Aorta (tissue), 5 donors: ENCODE measurements around the gene COLEC11. TPM values are rescaled to one million over a fixed set of nuclear protein-coding genes. Genes with fewer than 3 reads are reported as not detected.

Experiments used
- ATAC-seq: fragments of 200-7000 bp; cut with Tn5 transposase; one replicate; pipeline ENCODE4 v1.9.1; 2022; ENCODE audit warnings: moderate library complexity; ENCODE audit not compliant: low FRiP score
- DNase-seq, 2 donors: peaks; one replicate each; pipeline ENCODE4 v3.0.0-alpha.2; 2020
- H3K27ac ChIP-seq, 2 donors: one replicate each; pipeline ENCODE4 v1.5.1; 2013; ENCODE audit warnings: low read length in 2 of 2, mild to moderate bottlenecking in 2 of 2, moderate library complexity in 2 of 2, control low read depth in 1 of 2, inconsistent platforms in 1 of 2, low read depth in 1 of 2
- H3K27me3 ChIP-seq, 2 donors: one replicate each; pipeline ENCODE4 v1.6.1; 2013; ENCODE audit warnings: control low read depth in 1 of 2, low read length in 1 of 2, mild to moderate bottlenecking in 1 of 2, moderate library complexity in 1 of 2; ENCODE audit not compliant: insufficient read depth in 2 of 2, control insufficient read depth in 1 of 2
- H3K36me3 ChIP-seq, 2 donors: one replicate each; pipeline ENCODE4 v1.6.1; 2013; ENCODE audit warnings: control low read depth in 1 of 2, low read length in 1 of 2, mild to moderate bottlenecking in 1 of 2; ENCODE audit not compliant: insufficient read depth in 2 of 2, control insufficient read depth in 1 of 2
- H3K4me1 ChIP-seq, 2 donors: one replicate each; pipeline ENCODE4 v1.6.1; 2013; ENCODE audit warnings: low read length in 2 of 2, control low read depth in 1 of 2, mild to moderate bottlenecking in 1 of 2, moderate library complexity in 1 of 2; ENCODE audit not compliant: insufficient read depth in 2 of 2, control insufficient read depth in 1 of 2
- H3K4me3 ChIP-seq, 2 donors: one replicate each; pipeline ENCODE4 v1.5.1; 2013; ENCODE audit warnings: low read length in 2 of 2, control low read depth in 1 of 2, mild to moderate bottlenecking in 1 of 2
- H3K9me3 ChIP-seq: one replicate; pipeline ENCODE4 v1.6.1; 2013; ENCODE audit warnings: mild to moderate bottlenecking, low read length; ENCODE audit not compliant: control insufficient read depth
- WGBS, 2 donors: extraction: QIAGEN DNeasy Blood & Tissue Kit; methylation state at CpG; one replicate each; pipeline ENCODE4 v1.1.7; 2013; 5-methylcytosine and 5-hydroxymethylcytosine counted together
- intact Hi-C, 2 donors: fragments of 100-400 bp; cut with DNase I; formaldehyde crosslinking; loops; one replicate each; pipeline versions ENCODE4 v1.14.2 to v1.15.0; 2022
- polyA plus RNA-seq, 2 donors: library from polyadenylated mRNA; stranded (reverse); fragments of 200-250 nt; gene quantifications; one replicate each; pipeline ENCODE4 v1.2.3, GENCODE V29; 2013
- total RNA-seq, 2 donors: library from RNA; stranded (reverse); fragmentation: NEBNext Ultra II Directional; extraction: Animal tissue kit (Norgen Biotek cat#: 25700); gene quantifications; one replicate each; pipeline ENCODE4 v1.2.1, GENCODE V29; 2021
- donor health status: healthy with polysubstance abuse.
- donor health status: Bipolar disorder and iron deficiency.
- donor health status: DM: no; HTN: no; CAD: no.
- donor health status: DM: no; HTN: no; CAD: no.
- donor health status: DM: yes; HTN: yes; CAD: no.

Gene COLEC11
- total and polyA plus RNA-seq, 4 donors: 1.4 to 33.2 (median 16.5) TPM

DNA sequence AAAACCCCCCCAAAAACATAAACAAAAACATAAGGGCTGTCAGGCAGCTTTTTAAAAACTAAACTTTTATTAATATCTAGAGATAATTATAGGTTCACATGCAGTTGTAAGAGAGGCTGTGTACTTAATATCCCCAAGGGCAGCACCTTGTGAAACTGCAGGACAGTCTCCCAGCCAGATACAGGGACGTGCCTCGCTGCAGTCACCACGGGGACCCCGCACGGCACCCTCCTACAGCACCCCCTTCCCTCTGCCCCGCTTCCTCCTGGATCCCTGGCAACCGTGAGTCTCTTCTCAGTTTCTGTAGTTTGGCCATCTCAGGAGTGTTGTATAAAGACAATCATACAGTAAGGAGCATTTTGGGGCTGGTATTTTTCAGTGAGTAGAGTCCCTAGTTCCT, 6.8 kb upstream of the COLEC11 start:
- H3K27me3 ChIP-seq: no peaks in the 10 kb centered on the region
- H3K9me3 ChIP-seq: no peaks in the 10 kb centered on the region
- no peak overlapping the region for H3K4me3 ChIP-seq
- no peak overlapping the region for H3K27ac ChIP-seq
- no peaks in the 10 kb centered on the region for H3K36me3 ChIP-seq
- intact Hi-C loops: no loop called here
- DNase-seq: no peak
- H3K4me1 ChIP-seq: no peaks in the 10 kb centered on the region
- WGBS, 2 donors: 86 to 88% methylated on average over 7 of the region's 7 CpGs
- ATAC-seq: no peak

- no peak overlapping the region for H3K4me3 ChIP-seq
- no peak for ATAC-seq
- WGBS, 2 donors: 93% methylated on average over 11 of the region's 11 CpGs
- H3K9me3 ChIP-seq: no peaks in the 10 kb centered on the region
- DNase-seq: peak in 1 of 2 donors; percentile 36
- no peaks in the 10 kb centered on the region for H3K27me3 ChIP-seq
- H3K27ac ChIP-seq: no peak overlapping the region
- no peaks in the 10 kb centered on the region for H3K36me3 ChIP-seq
- intact Hi-C loops: no loop called here
- H3K4me1 ChIP-seq: no peaks in the 10 kb centered on the region
Observed at GRCh38 chr2:3589086-3589485, 5.8 kb upstream of the COLEC11 start.

DNA sequence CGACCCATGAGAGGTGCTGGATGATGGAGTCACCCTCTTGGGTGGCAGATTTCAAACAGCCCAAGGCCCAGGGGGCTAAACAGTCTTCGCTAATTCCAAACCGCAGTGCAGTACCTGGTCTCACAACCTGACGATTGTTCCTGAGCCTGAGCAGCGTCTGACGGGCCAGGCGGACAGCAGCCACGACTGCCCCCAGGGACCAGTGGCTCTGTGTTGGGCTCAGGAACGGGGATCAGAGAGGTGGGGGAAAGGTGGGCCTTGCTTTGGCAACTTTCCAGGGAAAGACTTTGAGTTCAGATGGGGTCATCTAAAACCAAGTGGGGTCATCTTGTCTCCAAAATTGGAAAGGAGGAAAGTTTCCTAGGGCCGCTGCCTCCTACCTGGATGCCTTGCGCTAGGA, 492 bp downstream of the COLEC11 start:
- Histone ChIP-seq H3K36me3 (no peaks in the 10 kb centered on the region), H3K4me1 (no peaks in the 10 kb centered on the region), H3K27ac (no peak overlapping the region), H3K4me3 (no peak overlapping the region), H3K9me3 (no peaks in the 10 kb centered on the region), H3K27me3 (no peaks in the 10 kb centered on the region)
- intact Hi-C loops: no loop called here
- WGBS, 2 donors: 88 to 91% methylated on average over 11 of the region's 11 CpGs
- ATAC-seq (peak; percentile 29), DNase-seq (peak in 1 of 2 donors; percentile 25)

DNA sequence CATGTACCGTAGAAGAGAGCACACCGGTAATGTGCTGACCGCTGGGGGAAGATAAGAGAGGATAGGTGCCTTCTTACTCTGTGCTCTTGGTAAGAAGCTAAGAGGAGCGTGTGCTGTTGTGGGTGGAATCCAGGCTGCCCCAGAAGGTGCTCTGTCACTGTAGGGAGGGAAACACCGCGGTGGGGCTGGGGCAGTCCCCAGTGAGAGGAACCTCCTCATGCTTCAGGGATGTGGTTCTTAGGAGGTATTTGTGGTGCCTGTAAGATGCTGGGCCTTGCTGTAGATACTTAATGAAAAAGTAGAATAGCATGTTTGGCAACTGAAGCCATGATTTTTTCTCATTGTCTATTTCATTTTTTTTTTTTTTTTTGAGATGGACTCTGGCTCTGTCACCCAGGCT, 1.1 kb downstream of the COLEC11 start:
- no peak overlapping the region for H3K27ac ChIP-seq
- H3K4me1 ChIP-seq: no peaks in the 10 kb centered on the region
- no peaks in the 10 kb centered on the region for H3K9me3 ChIP-seq
- peak in 1 of 2 donors; percentile 26 for DNase-seq
- 95 to 98% methylated on average over 6 of the region's 6 CpGs for WGBS, 2 donors
- intact Hi-C loops: no loop called here
- H3K4me3 ChIP-seq: no peak overlapping the region
- H3K36me3 ChIP-seq: no peaks in the 10 kb centered on the region
- no peaks in the 10 kb centered on the region for H3K27me3 ChIP-seq
- no peak for ATAC-seq

DNA sequence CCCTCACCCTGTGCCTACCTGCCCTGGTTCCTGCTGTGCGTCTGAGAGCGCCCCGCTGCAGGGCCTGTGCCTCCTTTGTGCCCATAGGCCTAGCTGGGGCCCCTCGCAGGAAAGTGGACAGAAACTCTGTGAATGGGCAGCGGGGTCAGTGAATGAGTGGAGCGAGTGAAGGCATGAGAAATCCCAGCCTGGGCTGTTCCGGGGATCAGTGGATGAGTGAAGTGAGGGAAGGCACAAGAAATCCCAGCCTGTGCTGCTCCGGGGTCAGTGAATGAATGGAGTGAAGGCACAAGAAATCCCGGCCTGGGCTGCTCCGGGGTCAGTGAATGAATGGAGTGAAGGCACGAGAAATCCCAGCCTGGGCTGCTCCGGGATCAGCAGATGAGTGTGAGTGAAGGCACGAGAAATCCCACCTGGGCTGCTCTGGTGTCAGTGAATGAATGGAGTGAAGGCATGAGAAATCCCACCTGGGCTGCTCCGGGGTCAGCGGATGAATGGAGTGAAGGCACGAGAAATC, 2.0 kb downstream of the COLEC11 start:
- intact Hi-C loops: no loop called here
- peak in 1 of 2 donors; percentile 61 for DNase-seq
- Histone ChIP-seq H3K36me3 (no peaks in the 10 kb centered on the region), H3K27me3 (no peaks in the 10 kb centered on the region), H3K27ac (no peak overlapping the region), H3K4me3 (no peak overlapping the region), H3K4me1 (no peaks in the 10 kb centered on the region), H3K9me3 (no peaks in the 10 kb centered on the region)
- no peak for ATAC-seq
- 94 to 96% methylated on average over 16 of the region's 16 CpGs for WGBS, 2 donors

DNA sequence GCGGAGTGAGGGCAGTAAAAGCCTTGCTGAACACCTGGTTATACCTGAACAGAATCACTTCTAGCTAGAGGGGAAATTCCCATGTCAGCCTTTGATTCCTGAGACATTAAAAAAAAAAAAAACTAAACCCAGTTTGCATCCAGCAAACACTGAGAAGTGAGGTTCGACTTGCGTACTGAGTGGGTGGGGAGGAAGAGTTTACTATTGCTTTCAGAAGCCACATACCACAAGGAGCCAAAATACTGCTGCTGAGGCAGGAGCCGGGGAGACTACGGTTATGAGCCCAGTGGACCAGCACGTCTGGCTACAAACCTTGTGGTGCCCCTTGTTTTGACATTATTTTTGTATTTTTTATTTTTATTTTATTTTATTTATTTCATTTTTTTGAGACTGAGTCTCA, 2.7 kb downstream of the COLEC11 start:
- 88 to 95% methylated on average over 6 of the region's 6 CpGs for WGBS, 2 donors
- Histone ChIP-seq H3K27ac (no peak overlapping the region), H3K4me3 (no peak overlapping the region), H3K9me3 (no peaks in the 10 kb centered on the region), H3K27me3 (no peaks in the 10 kb centered on the region), H3K4me1 (no peaks in the 10 kb centered on the region), H3K36me3 (no peaks in the 10 kb centered on the region)
- peak in 1 of 2 donors; percentile 17 for DNase-seq
- intact Hi-C loops: no loop called here
- no peak for ATAC-seq

DNA sequence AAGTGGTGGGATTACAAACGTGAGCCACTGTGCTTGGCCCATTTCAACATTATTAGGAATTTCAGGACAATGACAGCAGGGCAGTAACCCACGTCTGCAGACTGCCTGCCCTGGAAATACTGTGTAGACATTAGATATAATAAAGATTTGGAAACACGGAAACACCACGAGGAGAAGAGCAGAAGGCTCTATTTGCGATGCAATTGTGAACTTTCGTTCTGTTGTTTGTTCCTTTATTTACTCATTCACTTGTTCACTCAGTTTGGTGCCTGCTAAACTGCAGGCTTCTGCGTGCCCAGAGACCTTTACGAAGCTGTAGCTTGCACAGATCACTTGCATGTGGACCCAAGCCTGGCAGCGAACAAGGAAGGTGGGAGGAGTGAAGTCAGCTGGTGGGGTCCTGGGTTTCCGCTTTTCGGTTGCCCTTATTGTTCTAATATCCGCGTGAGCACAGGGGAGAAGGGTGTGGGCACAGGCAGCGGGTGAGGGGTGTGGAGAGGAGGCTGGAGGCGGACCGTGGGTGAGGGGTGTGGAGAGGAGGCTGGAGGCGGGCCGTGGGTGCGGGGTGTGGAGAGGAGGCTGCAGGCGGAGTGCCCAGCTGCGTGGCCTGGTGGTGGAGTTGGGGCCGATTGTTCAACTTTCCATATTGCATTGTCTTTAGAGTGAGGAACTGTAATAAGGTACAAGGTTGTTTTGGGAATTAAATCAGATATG, 3.4 kb downstream of the COLEC11 start:
- Histone ChIP-seq H3K9me3 (no peaks in the 10 kb centered on the region), H3K36me3 (no peaks in the 10 kb centered on the region), H3K27me3 (no peaks in the 10 kb centered on the region), H3K4me3 (no peak overlapping the region), H3K4me1 (no peaks in the 10 kb centered on the region), H3K27ac (no peak overlapping the region)
- 87 to 89% methylated on average over 22 of the region's 22 CpGs for WGBS, 2 donors
- no peak for ATAC-seq
- DNase-seq: peak in 1 of 2 donors; percentile 71
- intact Hi-C loops: no loop called here

- H3K27me3 ChIP-seq: no peaks in the 10 kb centered on the region
- H3K27ac ChIP-seq: no peak overlapping the region
- intact Hi-C loops: no loop called here
- no peaks in the 10 kb centered on the region for H3K36me3 ChIP-seq
- no peak overlapping the region for H3K4me3 ChIP-seq
- H3K4me1 ChIP-seq: no peaks in the 10 kb centered on the region
- 86 to 88% methylated on average over 22 of the region's 22 CpGs for WGBS, 2 donors
- ATAC-seq (no peak), DNase-seq (peak in 1 of 2 donors; percentile 31)
- no peaks in the 10 kb centered on the region for H3K9me3 ChIP-seq
Observed at GRCh38 chr2:3598912-3599854, 4.3 kb downstream of the COLEC11 start.
